ENCODE measurements around the gene KCNN3.

KCNN3 gene

GRCh38 chr1:154726896-154727753 is 143.0 kb downstream of the KCNN3 start:
- DNase-seq (ENCODE audit: low spot score), result no peak

- no peak for DNase-seq (ENCODE audit: low spot score)
These were observed 143.6 kb downstream of the KCNN3 start for GRCh38 chr1:154726443-154726842.

- DNase-seq (ENCODE audit: low spot score), result no peak
These were observed 144.2 kb downstream of the KCNN3 start for GRCh38 chr1:154725865-154726264.

- no peak for DNase-seq (ENCODE audit: low spot score)
These were observed 149.5 kb downstream of the KCNN3 start for GRCh38 chr1:154720328-154721297.

GRCh38 chr1:154719586-154720327 is 150.3 kb downstream of the KCNN3 start:
- no peak for DNase-seq (ENCODE audit: low spot score)

GRCh38 chr1:154718566-154718965 is 151.5 kb downstream of the KCNN3 start:
- DNase-seq (ENCODE audit: low spot score), result no peak

- no peak for DNase-seq (ENCODE audit: low spot score)
These were observed 152.6 kb downstream of the KCNN3 start for GRCh38 chr1:154717528-154717924.

- no peak for DNase-seq (ENCODE audit: low spot score)
These were observed 153.2 kb downstream of the KCNN3 start for GRCh38 chr1:154716614-154717527.

GRCh38 chr1:154716011-154716410 is 154.1 kb downstream of the KCNN3 start:
- DNase-seq (ENCODE audit: low spot score), result peak; percentile 81

- no peak for DNase-seq (ENCODE audit: low spot score)
These were observed 154.7 kb downstream of the KCNN3 start for GRCh38 chr1:154715385-154715784.

- no peak for DNase-seq (ENCODE audit: low spot score)
These were observed 155.4 kb downstream of the KCNN3 start for GRCh38 chr1:154714638-154715037.

- no peak for DNase-seq (ENCODE audit: low spot score)
These were observed 155.9 kb downstream of the KCNN3 start for GRCh38 chr1:154714052-154714623.

GRCh38 chr1:154713005-154713404 is 157.1 kb downstream of the KCNN3 start:
- no peak for DNase-seq (ENCODE audit: low spot score)

- DNase-seq (ENCODE audit: low spot score), result no peak
These were observed 157.8 kb downstream of the KCNN3 start for GRCh38 chr1:154712166-154712810.

- DNase-seq (ENCODE audit: low spot score), result no peak
These were observed 158.7 kb downstream of the KCNN3 start for GRCh38 chr1:154711416-154711815.

GRCh38 chr1:154710106-154710505 is 160.0 kb downstream of the KCNN3 start:
- no peak for DNase-seq (ENCODE audit: low spot score)

GRCh38 chr1:154707901-154708463 is 162.1 kb downstream of the KCNN3 start:
- DNase-seq (ENCODE audit: low spot score), result no peak

- DNase-seq (ENCODE audit: low spot score), result no peak
These were observed 163.2 kb downstream of the KCNN3 start for GRCh38 chr1:154706851-154707250.

GRCh38 chr1:154705544-154705943 is 164.5 kb downstream of the KCNN3 start:
- DNase-seq (ENCODE audit: low spot score), result no peak

GRCh38 chr1:154703170-154703569 is 166.9 kb downstream of the KCNN3 start:
- no peak for DNase-seq (ENCODE audit: low spot score)
